WTC11 (cell line): ENCODE measurements around the gene ZBTB16. TPM values are rescaled to one million over a fixed set of nuclear protein-coding genes. Genes with fewer than 3 reads are reported as not detected.

Experiments used
- ATAC-seq: fragments of 200-7000 bp; cut with Tn5 transposase; 2 replicates; pipeline ENCODE4 v1.10.0; 2021; ENCODE audit warnings: mild to moderate bottlenecking, moderate library complexity
- CTCF ChIA-PET: fragments of 300-600 bp; sonication (Branson Sonifier 250); formaldehyde crosslinking; loops from one replicate; lab custom pipeline; 2021; ENCODE audit warnings: antibody characterized with exemption; lab: Charles Lee
- POLR2A ChIA-PET: fragments of 350-600 bp; sonication (Branson Sonifier 250); formaldehyde crosslinking; loops from one replicate; lab custom pipeline; 2021; ENCODE audit warnings: antibody characterized with exemption; lab: Charles Lee
- DNase-seq: peaks from one replicate; pipeline ENCODE4 v3.0.0; 2021; ENCODE audit warnings: low spot score
- H3K27ac Mint-ChIP-seq: 2 replicates; pipeline ENCODE4 v1.8.0; 2021; ENCODE audit warnings: mixed read lengths
- H3K27me3 Mint-ChIP-seq: 2 replicates; pipeline ENCODE4 v1.8.0; 2021; ENCODE audit warnings: low read depth, mild to moderate bottlenecking, moderate library complexity, mixed read lengths
- H3K36me3 Mint-ChIP-seq: 2 replicates; pipeline ENCODE4 v1.8.0; 2021; ENCODE audit warnings: mixed read lengths
- H3K4me1 Mint-ChIP-seq: 2 replicates; pipeline ENCODE4 v1.8.0; 2022; ENCODE audit warnings: mixed read lengths
- H3K4me3 Mint-ChIP-seq: 2 replicates; pipeline ENCODE4 v1.8.0; 2021; ENCODE audit warnings: mild to moderate bottlenecking, moderate library complexity, mixed read lengths
- H3K9me3 Mint-ChIP-seq: 2 replicates; pipeline ENCODE4 v1.8.0; 2021; ENCODE audit warnings: mixed read lengths
- ATF1 ChIP-seq: sonication (generic); formaldehyde crosslinking; IDR thresholded peaks from 2 replicates; pipeline ENCODE4 v1.8.1; 2023; ENCODE audit warnings: mild to moderate bottlenecking, moderate library complexity, missing genetic modification reagents
- FOXJ3 ChIP-seq: sonication (generic); formaldehyde crosslinking; IDR thresholded peaks from 2 replicates; pipeline ENCODE4 v1.9.0; 2021; ENCODE audit warnings: missing genetic modification reagents, mild to moderate bottlenecking, borderline replicate concordance
- PRRX2 ChIP-seq: fragments of 250-450 bp; sonication (Bioruptor Pico); IDR thresholded peaks from 2 replicates; pipeline ENCODE4 v1.8.0; 2021; ENCODE audit warnings: mild to moderate bottlenecking
- SP1 ChIP-seq: sonication (generic); formaldehyde crosslinking; conservative IDR thresholded peaks from 2 replicates; pipeline ENCODE4 v1.8.1; 2022; ENCODE audit warnings: missing genetic modification reagents
- TP53 ChIP-seq: sonication (generic); formaldehyde crosslinking; IDR thresholded peaks from 2 replicates; pipeline ENCODE4 v1.8.1; 2023; ENCODE audit warnings: mild to moderate bottlenecking, missing genetic modification reagents
- ZBTB21 ChIP-seq: sonication (generic); formaldehyde crosslinking; IDR thresholded peaks from 2 replicates; pipeline ENCODE4 v1.8.1; 2023; ENCODE audit warnings: mild to moderate bottlenecking, missing genetic modification reagents, borderline replicate concordance
- ZNF416 ChIP-seq: fragments of 250-450 bp; sonication (Bioruptor Pico); IDR thresholded peaks from 2 replicates; pipeline ENCODE4 v1.9.0; 2021; ENCODE audit warnings: mild to moderate bottlenecking, inconsistent platforms
- total RNA-seq: library from RNA; stranded (reverse); gene quantifications from 3 replicates; pipeline ENCODE4 v1.2.3, GENCODE V29; 2021
- TF ChIP-seq, protein P1 (sequence below): sonication (generic); formaldehyde crosslinking; IDR thresholded peaks from 2 replicates; pipeline ENCODE4 v1.8.1; 2022; ENCODE audit warnings: mild to moderate bottlenecking, missing genetic modification reagents, moderate library complexity, borderline replicate concordance
- TF ChIP-seq, protein P2 (sequence below): sonication (generic); formaldehyde crosslinking; IDR thresholded peaks from 2 replicates; pipeline ENCODE4 v1.8.0; 2023; ENCODE audit warnings: missing genetic modification reagents, mild to moderate bottlenecking, borderline replicate concordance
- TF ChIP-seq, protein P3 (sequence below): fragments of 250-450 bp; sonication (Bioruptor Pico); IDR thresholded peaks from 2 replicates; pipeline ENCODE4 v1.9.0; 2021; ENCODE audit warnings: mild to moderate bottlenecking
- TF ChIP-seq, protein P4 (sequence below): sonication (generic); formaldehyde crosslinking; IDR thresholded peaks from 2 replicates; pipeline ENCODE4 v1.8.0; 2022; ENCODE audit warnings: mild to moderate bottlenecking, missing genetic modification reagents
- TF ChIP-seq, protein P5 (sequence below): sonication (generic); formaldehyde crosslinking; IDR thresholded peaks from 2 replicates; pipeline ENCODE4 v1.8.0; 2023; ENCODE audit warnings: mild to moderate bottlenecking, missing genetic modification reagents
- TF ChIP-seq, protein P6 (sequence below): fragments of 250-450 bp; sonication (Bioruptor Pico); IDR thresholded peaks from 2 replicates; pipeline ENCODE4 v1.9.0; 2021; ENCODE audit warnings: moderate library complexity, mild to moderate bottlenecking, inconsistent platforms, borderline replicate concordance
- TF ChIP-seq, protein P7 (sequence below): sonication (generic); formaldehyde crosslinking; IDR thresholded peaks from 2 replicates; pipeline ENCODE4 v1.8.1; 2023; ENCODE audit warnings: mild to moderate bottlenecking, missing genetic modification reagents

ZBTB16 gene
- total RNA-seq, 1 experiment from 2014 or later, result 0.57 TPM

DNA sequence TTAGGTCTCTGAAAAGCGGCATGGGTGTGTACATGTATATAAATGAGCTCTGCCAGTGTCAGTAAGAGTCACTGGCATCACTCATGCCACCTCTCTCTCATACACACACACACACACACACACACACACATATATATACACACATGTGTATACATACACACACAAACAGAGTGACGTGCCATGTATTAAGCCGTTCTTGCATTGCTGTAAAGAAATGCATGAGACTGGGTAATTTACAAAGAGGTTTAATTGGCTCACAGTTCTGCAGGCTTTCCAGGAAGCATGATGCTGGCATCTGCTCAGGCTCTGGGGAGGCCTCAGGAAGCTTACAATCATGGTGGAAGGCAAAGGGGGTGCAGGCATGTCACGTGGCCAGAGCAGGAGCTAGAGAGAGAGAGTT is 131.1 kb downstream of the ZBTB16 start:
- TF ChIP-seq, protein P1, sequence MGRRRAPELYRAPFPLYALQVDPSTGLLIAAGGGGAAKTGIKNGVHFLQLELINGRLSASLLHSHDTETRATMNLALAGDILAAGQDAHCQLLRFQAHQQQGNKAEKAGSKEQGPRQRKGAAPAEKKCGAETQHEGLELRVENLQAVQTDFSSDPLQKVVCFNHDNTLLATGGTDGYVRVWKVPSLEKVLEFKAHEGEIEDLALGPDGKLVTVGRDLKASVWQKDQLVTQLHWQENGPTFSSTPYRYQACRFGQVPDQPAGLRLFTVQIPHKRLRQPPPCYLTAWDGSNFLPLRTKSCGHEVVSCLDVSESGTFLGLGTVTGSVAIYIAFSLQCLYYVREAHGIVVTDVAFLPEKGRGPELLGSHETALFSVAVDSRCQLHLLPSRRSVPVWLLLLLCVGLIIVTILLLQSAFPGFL, result no peak
- TF ChIP-seq ZBTB21, result no peak
- TF ChIP-seq, protein P2, sequence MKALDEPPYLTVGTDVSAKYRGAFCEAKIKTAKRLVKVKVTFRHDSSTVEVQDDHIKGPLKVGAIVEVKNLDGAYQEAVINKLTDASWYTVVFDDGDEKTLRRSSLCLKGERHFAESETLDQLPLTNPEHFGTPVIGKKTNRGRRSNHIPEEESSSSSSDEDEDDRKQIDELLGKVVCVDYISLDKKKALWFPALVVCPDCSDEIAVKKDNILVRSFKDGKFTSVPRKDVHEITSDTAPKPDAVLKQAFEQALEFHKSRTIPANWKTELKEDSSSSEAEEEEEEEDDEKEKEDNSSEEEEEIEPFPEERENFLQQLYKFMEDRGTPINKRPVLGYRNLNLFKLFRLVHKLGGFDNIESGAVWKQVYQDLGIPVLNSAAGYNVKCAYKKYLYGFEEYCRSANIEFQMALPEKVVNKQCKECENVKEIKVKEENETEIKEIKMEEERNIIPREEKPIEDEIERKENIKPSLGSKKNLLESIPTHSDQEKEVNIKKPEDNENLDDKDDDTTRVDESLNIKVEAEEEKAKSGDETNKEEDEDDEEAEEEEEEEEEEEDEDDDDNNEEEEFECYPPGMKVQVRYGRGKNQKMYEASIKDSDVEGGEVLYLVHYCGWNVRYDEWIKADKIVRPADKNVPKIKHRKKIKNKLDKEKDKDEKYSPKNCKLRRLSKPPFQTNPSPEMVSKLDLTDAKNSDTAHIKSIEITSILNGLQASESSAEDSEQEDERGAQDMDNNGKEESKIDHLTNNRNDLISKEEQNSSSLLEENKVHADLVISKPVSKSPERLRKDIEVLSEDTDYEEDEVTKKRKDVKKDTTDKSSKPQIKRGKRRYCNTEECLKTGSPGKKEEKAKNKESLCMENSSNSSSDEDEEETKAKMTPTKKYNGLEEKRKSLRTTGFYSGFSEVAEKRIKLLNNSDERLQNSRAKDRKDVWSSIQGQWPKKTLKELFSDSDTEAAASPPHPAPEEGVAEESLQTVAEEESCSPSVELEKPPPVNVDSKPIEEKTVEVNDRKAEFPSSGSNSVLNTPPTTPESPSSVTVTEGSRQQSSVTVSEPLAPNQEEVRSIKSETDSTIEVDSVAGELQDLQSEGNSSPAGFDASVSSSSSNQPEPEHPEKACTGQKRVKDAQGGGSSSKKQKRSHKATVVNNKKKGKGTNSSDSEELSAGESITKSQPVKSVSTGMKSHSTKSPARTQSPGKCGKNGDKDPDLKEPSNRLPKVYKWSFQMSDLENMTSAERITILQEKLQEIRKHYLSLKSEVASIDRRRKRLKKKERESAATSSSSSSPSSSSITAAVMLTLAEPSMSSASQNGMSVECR (CRISPR knock-in tag), result no peak
- no peak for TF ChIP-seq PRRX2 (CRISPR knock-in tag)
- TF ChIP-seq, protein P3, sequence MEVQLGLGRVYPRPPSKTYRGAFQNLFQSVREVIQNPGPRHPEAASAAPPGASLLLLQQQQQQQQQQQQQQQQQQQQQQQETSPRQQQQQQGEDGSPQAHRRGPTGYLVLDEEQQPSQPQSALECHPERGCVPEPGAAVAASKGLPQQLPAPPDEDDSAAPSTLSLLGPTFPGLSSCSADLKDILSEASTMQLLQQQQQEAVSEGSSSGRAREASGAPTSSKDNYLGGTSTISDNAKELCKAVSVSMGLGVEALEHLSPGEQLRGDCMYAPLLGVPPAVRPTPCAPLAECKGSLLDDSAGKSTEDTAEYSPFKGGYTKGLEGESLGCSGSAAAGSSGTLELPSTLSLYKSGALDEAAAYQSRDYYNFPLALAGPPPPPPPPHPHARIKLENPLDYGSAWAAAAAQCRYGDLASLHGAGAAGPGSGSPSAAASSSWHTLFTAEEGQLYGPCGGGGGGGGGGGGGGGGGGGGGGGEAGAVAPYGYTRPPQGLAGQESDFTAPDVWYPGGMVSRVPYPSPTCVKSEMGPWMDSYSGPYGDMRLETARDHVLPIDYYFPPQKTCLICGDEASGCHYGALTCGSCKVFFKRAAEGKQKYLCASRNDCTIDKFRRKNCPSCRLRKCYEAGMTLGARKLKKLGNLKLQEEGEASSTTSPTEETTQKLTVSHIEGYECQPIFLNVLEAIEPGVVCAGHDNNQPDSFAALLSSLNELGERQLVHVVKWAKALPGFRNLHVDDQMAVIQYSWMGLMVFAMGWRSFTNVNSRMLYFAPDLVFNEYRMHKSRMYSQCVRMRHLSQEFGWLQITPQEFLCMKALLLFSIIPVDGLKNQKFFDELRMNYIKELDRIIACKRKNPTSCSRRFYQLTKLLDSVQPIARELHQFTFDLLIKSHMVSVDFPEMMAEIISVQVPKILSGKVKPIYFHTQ, result no peak
- TF ChIP-seq TP53, result no peak
- TF ChIP-seq FOXJ3 (CRISPR knock-in tag), result no peak
- TF ChIP-seq SP1 (CRISPR knock-in tag), result no peak
- TF ChIP-seq ZNF416, result no peak
- no peak for TF ChIP-seq ATF1 (CRISPR knock-in tag)
- TF ChIP-seq, protein P4, sequence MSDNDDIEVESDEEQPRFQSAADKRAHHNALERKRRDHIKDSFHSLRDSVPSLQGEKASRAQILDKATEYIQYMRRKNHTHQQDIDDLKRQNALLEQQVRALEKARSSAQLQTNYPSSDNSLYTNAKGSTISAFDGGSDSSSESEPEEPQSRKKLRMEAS (CRISPR knock-in tag), result no peak
- TF ChIP-seq, protein P5, sequence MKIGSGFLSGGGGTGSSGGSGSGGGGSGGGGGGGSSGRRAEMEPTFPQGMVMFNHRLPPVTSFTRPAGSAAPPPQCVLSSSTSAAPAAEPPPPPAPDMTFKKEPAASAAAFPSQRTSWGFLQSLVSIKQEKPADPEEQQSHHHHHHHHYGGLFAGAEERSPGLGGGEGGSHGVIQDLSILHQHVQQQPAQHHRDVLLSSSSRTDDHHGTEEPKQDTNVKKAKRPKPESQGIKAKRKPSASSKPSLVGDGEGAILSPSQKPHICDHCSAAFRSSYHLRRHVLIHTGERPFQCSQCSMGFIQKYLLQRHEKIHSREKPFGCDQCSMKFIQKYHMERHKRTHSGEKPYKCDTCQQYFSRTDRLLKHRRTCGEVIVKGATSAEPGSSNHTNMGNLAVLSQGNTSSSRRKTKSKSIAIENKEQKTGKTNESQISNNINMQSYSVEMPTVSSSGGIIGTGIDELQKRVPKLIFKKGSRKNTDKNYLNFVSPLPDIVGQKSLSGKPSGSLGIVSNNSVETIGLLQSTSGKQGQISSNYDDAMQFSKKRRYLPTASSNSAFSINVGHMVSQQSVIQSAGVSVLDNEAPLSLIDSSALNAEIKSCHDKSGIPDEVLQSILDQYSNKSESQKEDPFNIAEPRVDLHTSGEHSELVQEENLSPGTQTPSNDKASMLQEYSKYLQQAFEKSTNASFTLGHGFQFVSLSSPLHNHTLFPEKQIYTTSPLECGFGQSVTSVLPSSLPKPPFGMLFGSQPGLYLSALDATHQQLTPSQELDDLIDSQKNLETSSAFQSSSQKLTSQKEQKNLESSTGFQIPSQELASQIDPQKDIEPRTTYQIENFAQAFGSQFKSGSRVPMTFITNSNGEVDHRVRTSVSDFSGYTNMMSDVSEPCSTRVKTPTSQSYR, result no peak
- TF ChIP-seq, protein P6, sequence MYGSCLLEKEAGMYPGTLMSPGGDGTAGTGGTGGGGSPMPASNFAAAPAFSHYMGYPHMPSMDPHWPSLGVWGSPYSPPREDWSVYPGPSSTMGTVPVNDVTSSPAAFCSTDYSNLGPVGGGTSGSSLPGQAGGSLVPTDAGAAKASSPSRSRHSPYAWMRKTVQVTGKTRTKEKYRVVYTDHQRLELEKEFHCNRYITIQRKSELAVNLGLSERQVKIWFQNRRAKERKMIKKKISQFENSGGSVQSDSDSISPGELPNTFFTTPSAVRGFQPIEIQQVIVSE, result no peak
- TF ChIP-seq, protein P7, sequence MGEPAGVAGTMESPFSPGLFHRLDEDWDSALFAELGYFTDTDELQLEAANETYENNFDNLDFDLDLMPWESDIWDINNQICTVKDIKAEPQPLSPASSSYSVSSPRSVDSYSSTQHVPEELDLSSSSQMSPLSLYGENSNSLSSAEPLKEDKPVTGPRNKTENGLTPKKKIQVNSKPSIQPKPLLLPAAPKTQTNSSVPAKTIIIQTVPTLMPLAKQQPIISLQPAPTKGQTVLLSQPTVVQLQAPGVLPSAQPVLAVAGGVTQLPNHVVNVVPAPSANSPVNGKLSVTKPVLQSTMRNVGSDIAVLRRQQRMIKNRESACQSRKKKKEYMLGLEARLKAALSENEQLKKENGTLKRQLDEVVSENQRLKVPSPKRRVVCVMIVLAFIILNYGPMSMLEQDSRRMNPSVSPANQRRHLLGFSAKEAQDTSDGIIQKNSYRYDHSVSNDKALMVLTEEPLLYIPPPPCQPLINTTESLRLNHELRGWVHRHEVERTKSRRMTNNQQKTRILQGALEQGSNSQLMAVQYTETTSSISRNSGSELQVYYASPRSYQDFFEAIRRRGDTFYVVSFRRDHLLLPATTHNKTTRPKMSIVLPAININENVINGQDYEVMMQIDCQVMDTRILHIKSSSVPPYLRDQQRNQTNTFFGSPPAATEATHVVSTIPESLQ (CRISPR knock-in tag), result no peak
- Mint-ChIP-seq H3K9me3 (peaks cover 33% of the 10 kb centered on the region), H3K36me3 (peaks cover 2% of the 10 kb centered on the region; the same call in 1 of the 2 replicates), H3K27me3 (peaks cover 6% of the 10 kb centered on the region; the same call in 1 of the 2 replicates), H3K4me3 (no peak overlapping the region), H3K27ac (no peak overlapping the region), H3K4me1 (peaks cover 11% of the 10 kb centered on the region)
- ATAC-seq (no peak), DNase-seq (no peak)
- ChIA-PET POLR2A (no interaction called here), CTCF (no interaction called here)
